HG03175 (cell line): Measurements from ENCODE around the gene NXNL1.
"Not testable (repeated sequence)": the region's sequence is repeated elsewhere in the genome, so short reads cannot be mapped to it uniquely, and the experiment has no call there.

Experiments used
- ATAC-seq: cut with Tn5 transposase; IDR thresholded peaks from one replicate; pipeline ENCODE4 v1.9.1; 2021; ENCODE audit warnings: mild to moderate bottlenecking, moderate library complexity; ENCODE audit not compliant: unreplicated experiment

The NXNL1 gene

GRCh38 chr19:17460372-17461230, at the start of gene NXNL1:
Gene NXNL1, minus strand, starts transcription at chr19:17460926. Its CDS starts 57 bp downstream, at chr19:17460869.
- ATAC-seq, result no peak

GRCh38 chr19:17508558-17508933, 47.8 kb upstream of the NXNL1 start:
- not testable (repeated sequence) for ATAC-seq

GRCh38 chr19:17506745-17507144, 46.0 kb upstream of the NXNL1 start:
- no peak for ATAC-seq

GRCh38 chr19:17505223-17505622, 44.5 kb upstream of the NXNL1 start:
- ATAC-seq, result no peak

GRCh38 chr19:17504456-17504855, 43.7 kb upstream of the NXNL1 start:
- no peak for ATAC-seq

GRCh38 chr19:17504030-17504429, 43.3 kb upstream of the NXNL1 start:
- ATAC-seq, result no peak

GRCh38 chr19:17503240-17503639, 42.5 kb upstream of the NXNL1 start:
- no peak for ATAC-seq

- ATAC-seq, result no peak
Observed at GRCh38 chr19:17500447-17501198, 39.9 kb upstream of the NXNL1 start.

- no peak for ATAC-seq
Observed at GRCh38 chr19:17499648-17500446, 39.1 kb upstream of the NXNL1 start.

- ATAC-seq, result not testable (repeated sequence)
Observed at GRCh38 chr19:17499025-17499424, 38.3 kb upstream of the NXNL1 start.

- ATAC-seq, result no peak
Observed at GRCh38 chr19:17497149-17497798, 36.5 kb upstream of the NXNL1 start.

GRCh38 chr19:17496337-17496997, 35.7 kb upstream of the NXNL1 start:
- ATAC-seq, result no peak

GRCh38 chr19:17495639-17496296, 35.0 kb upstream of the NXNL1 start:
- ATAC-seq, result no peak

GRCh38 chr19:17491287-17491686, 30.6 kb upstream of the NXNL1 start:
- ATAC-seq, result no peak

- no peak for ATAC-seq
Observed at GRCh38 chr19:17490411-17490810, 29.7 kb upstream of the NXNL1 start.

GRCh38 chr19:17489392-17490030, 28.8 kb upstream of the NXNL1 start:
- ATAC-seq, result no peak

GRCh38 chr19:17488593-17489391, 28.1 kb upstream of the NXNL1 start:
- no peak for ATAC-seq
